Testis (tissue), 5 donors: ENCODE measurements around the gene RNF220. TPM values are rescaled to one million over a fixed set of nuclear protein-coding genes. Genes with fewer than 3 reads are reported as not detected.

Source experiments
- DNase-seq: peaks from one replicate; pipeline ENCODE4 v3.0.0-alpha.2; 2019
- H3K27ac ChIP-seq, 2 donors: fragments of 200-600 bp; sonication (generic); one replicate each; pipeline ENCODE4 v1.5.1; 2019
- H3K27me3 ChIP-seq: fragments of 200-600 bp; sonication (generic); one replicate; pipeline ENCODE4 v1.5.1; 2019
- H3K36me3 ChIP-seq: fragments of 200-600 bp; sonication (generic); one replicate; pipeline ENCODE4 v1.5.1; 2017; ENCODE audit warnings: low read depth; ENCODE audit errors: missing control alignments
- H3K4me1 ChIP-seq: fragments of 200-600 bp; sonication (generic); one replicate; pipeline ENCODE4 v1.5.1; 2019
- H3K4me3 ChIP-seq, 2 donors: fragments of 200-600 bp; sonication (generic); one replicate each; pipeline ENCODE4 v1.5.1; 2017 to 2019
- H3K9me3 ChIP-seq: fragments of 200-600 bp; sonication (generic); one replicate; pipeline ENCODE4 v1.5.1; 2017
- CTCF ChIP-seq, 3 experiments: fragments of 450-650 bp in 2 of 3; fragments of 200-600 bp in 1 of 3; sonication (generic) in 1 of 3; IDR thresholded peaks; one replicate each; pipeline ENCODE4 v1.5.1; 2016 to 2019; ENCODE audit warnings: antibody characterized with exemption in 3 of 3, mild to moderate bottlenecking in 2 of 3, moderate library complexity in 1 of 3
- POLR2A ChIP-seq: fragments of 450-650 bp; IDR thresholded peaks from one replicate; pipeline ENCODE4 v1.6.1; 2017; ENCODE audit warnings: antibody characterized with exemption, mild to moderate bottlenecking, moderate library complexity
- WGBS, 2 donors: methylation state at CpG; one replicate each; pipeline ENCODE4 v1.1.5; 2018; 5-methylcytosine and 5-hydroxymethylcytosine counted together
- intact Hi-C: fragments of 100-400 bp; cut with DNase I; formaldehyde crosslinking; loops from one replicate; pipeline ENCODE4 v1.15.1; 2023; ENCODE audit warnings: low total_unique reads
- long read RNA-seq, 2 donors: transcript quantifications; one replicate each; lab custom pipeline, GENCODE V29; 2026
- polyA plus RNA-seq: library from polyadenylated mRNA; stranded (reverse); fragments of 350-450 nt; fragmentation: Illumina TruSeq; extraction: RNeasy Lipid Tissue Mini Kit (QIAGEN cat#74804); gene quantifications from one replicate; pipeline ENCODE4 v1.2.3, GENCODE V29; 2014; ENCODE audit warnings: low read depth, low replicate concordance; ENCODE audit not compliant: insufficient read depth
- total RNA-seq, 2 donors: library from RNA; depleted of rRNA; stranded (reverse); fragments of >200 nt; gene quantifications; one replicate each; pipeline ENCODE4 v1.2.3, GENCODE V29; 2016

RNF220 gene
- total RNA-seq = 100 to 1,000 TPM; 126 to 148 TPM
- polyA plus RNA-seq = 99.3 TPM
- long read RNA-seq, donor 1, partial matches to known transcripts = 0 of 13 reads
- long read RNA-seq, donor 1, other reads (novel, unspliced or antisense) = 11 of 13 reads
- long read RNA-seq, donor 2, partial matches to known transcripts = 0 of 7 reads
- long read RNA-seq, donor 2, other reads (novel, unspliced or antisense) = 5 of 7 reads

DNA sequence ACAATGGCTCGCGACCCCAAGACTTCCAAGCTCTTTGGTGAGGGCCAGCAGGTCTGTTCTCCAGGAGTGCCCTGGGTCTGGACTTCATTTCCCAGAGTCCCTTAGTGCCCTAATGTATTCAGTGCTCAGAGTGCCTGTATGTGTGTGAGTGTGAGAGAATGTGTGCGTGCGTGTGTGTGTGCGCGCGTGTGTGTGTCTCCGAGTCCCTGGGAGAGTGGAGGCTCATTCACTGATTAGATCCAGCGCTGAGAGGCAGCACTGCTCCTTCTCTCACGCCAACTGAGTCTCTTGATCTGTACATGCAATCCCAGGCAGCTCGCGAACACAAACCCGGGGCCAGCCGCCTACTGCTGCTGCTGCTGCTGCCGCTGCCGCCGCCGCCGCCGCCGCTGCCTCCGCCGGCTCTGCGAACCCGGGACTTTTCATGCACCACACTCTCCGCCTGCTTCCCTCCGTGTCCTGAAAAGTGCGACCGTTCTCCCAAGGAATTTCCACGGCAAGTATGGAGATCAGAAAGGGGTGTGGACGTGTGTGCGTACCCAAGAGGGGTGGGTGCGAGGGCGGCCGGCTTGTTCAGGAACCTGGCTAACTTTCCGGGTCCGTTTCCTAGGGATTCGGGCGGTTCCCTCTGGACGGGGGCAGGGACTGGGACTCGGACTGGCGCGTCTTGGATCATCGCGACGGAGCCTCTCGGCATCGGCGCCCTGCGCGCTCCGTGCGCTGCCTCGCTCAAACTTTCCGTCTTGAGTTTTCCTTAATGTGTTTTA lies at the start of gene RNF220:
Gene RNF220 (plus strand): TSS at position 225 of the 767 bp plus-strand sequence.
- Histone ChIP-seq H3K9me3 (no peaks in the 10 kb centered on the region), H3K4me1 (peaks cover 12% of the 10 kb centered on the region), H3K27ac (no peak within 1 kb of the TSS), H3K27me3 (no peaks in the 10 kb centered on the region), H3K4me3 (peak within 1 kb of the TSS; percentile 25 to 40), H3K36me3 (no peaks in the 10 kb centered on the region)
- WGBS, 2 donors = 2 to 3% methylated on average over 11 to 55 of the region's 55 CpGs
- TF ChIP-seq CTCF (IDR thresholded peaks at IDR 0.05) = no peak
- TF ChIP-seq POLR2A = no peak
- intact Hi-C loops = no loop called here
- DNase-seq = peak; percentile 71

GRCh38 chr1:44355582-44356305 lies 49.3 kb upstream of the RNF220 start:
- H3K36me3 ChIP-seq = no peaks in the 10 kb centered on the region
- TF ChIP-seq POLR2A = no peak
- no peak for TF ChIP-seq CTCF (IDR thresholded peaks at IDR 0.05)
- H3K27ac ChIP-seq = peak overlapping the region in 1 of 2 donors; percentile 23
- intact Hi-C loops = no loop called here
- DNase-seq = no peak
- peaks cover 12% of the 10 kb centered on the region for H3K4me1 ChIP-seq
- 39 to 61% methylated on average over 12 of the region's 12 CpGs for WGBS, 2 donors
- peak overlapping the region; percentile 93 to 99 for H3K4me3 ChIP-seq
- no peaks in the 10 kb centered on the region for H3K27me3 ChIP-seq
- no peaks in the 10 kb centered on the region for H3K9me3 ChIP-seq

DNA sequence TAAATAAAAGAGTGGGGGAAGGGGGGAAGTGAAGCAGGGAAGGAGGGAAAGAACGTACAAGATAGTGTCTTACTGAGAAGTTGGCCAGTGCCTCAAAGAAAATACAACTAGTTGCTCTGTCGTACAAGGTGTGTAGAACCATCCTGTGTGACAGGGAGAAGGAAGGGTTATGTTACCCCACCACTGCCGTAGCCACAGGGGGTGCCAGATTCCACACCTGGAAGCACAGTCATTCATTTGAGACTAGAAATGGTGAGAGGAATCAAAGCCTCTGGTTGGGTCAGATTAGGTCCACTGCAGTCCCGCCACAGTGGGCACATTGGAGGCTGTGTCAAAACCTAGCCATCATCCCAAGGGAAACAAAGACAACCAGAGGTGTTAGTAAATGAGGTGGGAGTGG lies 47.3 kb upstream of the RNF220 start:
- Histone ChIP-seq H3K27ac (no peak overlapping the region), H3K4me3 (no peak overlapping the region), H3K9me3 (no peaks in the 10 kb centered on the region), H3K27me3 (no peaks in the 10 kb centered on the region), H3K4me1 (peaks cover 12% of the 10 kb centered on the region), H3K36me3 (no peaks in the 10 kb centered on the region)
- intact Hi-C loops = no loop called here
- 53 to 68% methylated on average over 4 of the region's 4 CpGs for WGBS, 2 donors
- TF ChIP-seq POLR2A (no peak), CTCF (IDR thresholded peaks at IDR 0.05) (no peak)
- no peak for DNase-seq

GRCh38 chr1:44359234-44359935 lies 45.7 kb upstream of the RNF220 start:
- intact Hi-C loops = no loop called here
- no peak overlapping the region for H3K4me3 ChIP-seq
- DNase-seq = no peak
- no peak for TF ChIP-seq POLR2A
- TF ChIP-seq CTCF (IDR thresholded peaks at IDR 0.05) = no peak
- no peaks in the 10 kb centered on the region for H3K36me3 ChIP-seq
- 54 to 73% methylated on average over 6 of the region's 6 CpGs for WGBS, 2 donors
- no peaks in the 10 kb centered on the region for H3K4me1 ChIP-seq
- H3K27ac ChIP-seq = no peak overlapping the region
- no peaks in the 10 kb centered on the region for H3K27me3 ChIP-seq
- no peaks in the 10 kb centered on the region for H3K9me3 ChIP-seq
